HG03135 (cell line): ENCODE results near the gene PRR16.

Experiments
- ATAC-seq: cut with Tn5 transposase; IDR thresholded peaks from one replicate; pipeline ENCODE4 v1.9.1; 2021; ENCODE audit warnings: mild to moderate bottlenecking, moderate library complexity; ENCODE audit not compliant: unreplicated experiment

PRR16 gene

GRCh38 chr5:120567066-120567465 is 103.0 kb downstream of the PRR16 start:
- no peak for ATAC-seq

GRCh38 chr5:120567921-120568320 is 103.8 kb downstream of the PRR16 start:
- ATAC-seq, result no peak

GRCh38 chr5:120568711-120569110 is 104.6 kb downstream of the PRR16 start:
- ATAC-seq, result no peak

GRCh38 chr5:120576588-120576987 is 112.5 kb downstream of the PRR16 start:
- no peak for ATAC-seq

- ATAC-seq, result no peak
These were observed 118.5 kb downstream of the PRR16 start for GRCh38 chr5:120582635-120583034.

GRCh38 chr5:120586646-120587045 is 122.5 kb downstream of the PRR16 start:
- no peak for ATAC-seq

GRCh38 chr5:120591911-120592310 is 127.8 kb downstream of the PRR16 start:
- ATAC-seq, result no peak

- ATAC-seq, result no peak
These were observed 135.5 kb downstream of the PRR16 start for GRCh38 chr5:120599576-120599975.

- ATAC-seq, result no peak
These were observed 136.5 kb downstream of the PRR16 start for GRCh38 chr5:120600639-120601038.

- no peak for ATAC-seq
These were observed 137.9 kb downstream of the PRR16 start for GRCh38 chr5:120602033-120602432.

GRCh38 chr5:120604884-120605283 is 140.8 kb downstream of the PRR16 start:
- ATAC-seq, result no peak

- no peak for ATAC-seq
These were observed 141.4 kb downstream of the PRR16 start for GRCh38 chr5:120605325-120606079.

- no peak for ATAC-seq
These were observed 145.5 kb downstream of the PRR16 start for GRCh38 chr5:120609570-120609969.

GRCh38 chr5:120610145-120610544 is 146.0 kb downstream of the PRR16 start:
- ATAC-seq, result no peak

GRCh38 chr5:120613729-120614128 is 149.6 kb downstream of the PRR16 start:
- ATAC-seq, result no peak

- ATAC-seq, result no peak
These were observed 150.6 kb downstream of the PRR16 start for GRCh38 chr5:120614531-120615180.

- ATAC-seq, result no peak
These were observed 152.0 kb downstream of the PRR16 start for GRCh38 chr5:120615967-120616645.

GRCh38 chr5:120621339-120621738 is 157.2 kb downstream of the PRR16 start:
- no peak for ATAC-seq

GRCh38 chr5:120624021-120624563 is 160.0 kb downstream of the PRR16 start:
- peak; percentile 59 for ATAC-seq

GRCh38 chr5:120628156-120628555 is 164.1 kb downstream of the PRR16 start:
- ATAC-seq, result no peak

- no peak for ATAC-seq
These were observed 166.4 kb downstream of the PRR16 start for GRCh38 chr5:120630550-120630949.

GRCh38 chr5:120631611-120632010 is 167.5 kb downstream of the PRR16 start:
- no peak for ATAC-seq
